Fibroblast of mammary gland (primary cell): ENCODE measurements around the gene TNK2.
A peak's percentile ranks its signal among the peaks of the same experiment; 100 is the strongest.
"Not testable (repeated sequence)": the region's sequence is repeated elsewhere in the genome, so short reads cannot be mapped to it uniquely, and the experiment has no call there.

Source experiments
- DNase-seq: peaks from one replicate; pipeline ENCODE4 v3.0.0-alpha.2; 2010; ENCODE audit warnings: low read depth
- H3K4me3 ChIP-seq: 2 replicates; pipeline ENCODE4 v1.5.1; 2011; ENCODE audit warnings: low read depth, mild to moderate bottlenecking, low read length, moderate library complexity; ENCODE audit not compliant: control insufficient read depth
- TF ChIP-seq, protein P1 (sequence below): conservative IDR thresholded peaks from 2 replicates; pipeline ENCODE4 v1.5.1; 2011; ENCODE audit warnings: low read depth, low read length, inconsistent platforms; ENCODE audit not compliant: control insufficient read depth, insufficient read depth

Gene TNK2

DNA sequence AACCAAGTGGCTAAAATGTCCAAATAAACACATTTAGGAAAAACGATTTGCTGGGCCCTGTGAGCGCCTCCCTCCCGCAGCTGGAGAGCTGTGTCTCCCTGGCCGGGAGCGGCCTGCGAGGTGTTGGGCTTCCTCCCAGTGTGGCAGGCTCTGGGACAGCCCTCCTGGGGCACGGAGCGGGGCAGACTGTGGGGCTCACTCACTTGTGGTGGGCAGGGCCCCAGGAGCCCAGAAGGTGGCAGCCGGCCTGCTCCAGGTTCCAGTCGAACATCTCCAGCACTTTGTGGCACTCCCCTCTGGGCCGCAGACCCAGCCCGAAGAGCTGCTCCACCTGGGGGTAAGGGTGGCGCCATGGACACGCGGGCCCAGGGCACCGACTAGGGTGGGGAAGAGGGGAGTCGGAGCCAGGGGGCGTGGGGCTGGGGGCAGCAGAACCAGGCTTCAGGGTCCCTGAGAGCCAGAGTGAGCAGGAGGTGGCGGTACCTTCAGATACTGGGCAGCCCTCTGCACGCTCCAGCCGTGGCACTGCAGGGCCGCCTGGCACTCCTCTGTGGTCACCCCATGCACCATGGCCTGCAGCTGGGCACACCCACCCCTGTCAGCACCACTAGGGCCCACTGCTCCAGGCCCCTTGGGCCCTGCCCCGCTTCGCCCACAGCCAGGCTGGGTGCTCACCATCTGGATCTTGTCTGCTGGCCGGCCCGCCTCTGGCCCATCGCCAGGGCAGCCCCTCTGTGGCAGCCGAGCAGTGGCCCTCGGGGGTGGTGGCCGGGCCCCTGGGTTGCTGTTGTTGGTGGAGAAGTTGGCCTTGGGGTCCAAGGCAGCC lies 41.5 kb downstream of the TNK2 start:
- TF ChIP-seq, protein P1, sequence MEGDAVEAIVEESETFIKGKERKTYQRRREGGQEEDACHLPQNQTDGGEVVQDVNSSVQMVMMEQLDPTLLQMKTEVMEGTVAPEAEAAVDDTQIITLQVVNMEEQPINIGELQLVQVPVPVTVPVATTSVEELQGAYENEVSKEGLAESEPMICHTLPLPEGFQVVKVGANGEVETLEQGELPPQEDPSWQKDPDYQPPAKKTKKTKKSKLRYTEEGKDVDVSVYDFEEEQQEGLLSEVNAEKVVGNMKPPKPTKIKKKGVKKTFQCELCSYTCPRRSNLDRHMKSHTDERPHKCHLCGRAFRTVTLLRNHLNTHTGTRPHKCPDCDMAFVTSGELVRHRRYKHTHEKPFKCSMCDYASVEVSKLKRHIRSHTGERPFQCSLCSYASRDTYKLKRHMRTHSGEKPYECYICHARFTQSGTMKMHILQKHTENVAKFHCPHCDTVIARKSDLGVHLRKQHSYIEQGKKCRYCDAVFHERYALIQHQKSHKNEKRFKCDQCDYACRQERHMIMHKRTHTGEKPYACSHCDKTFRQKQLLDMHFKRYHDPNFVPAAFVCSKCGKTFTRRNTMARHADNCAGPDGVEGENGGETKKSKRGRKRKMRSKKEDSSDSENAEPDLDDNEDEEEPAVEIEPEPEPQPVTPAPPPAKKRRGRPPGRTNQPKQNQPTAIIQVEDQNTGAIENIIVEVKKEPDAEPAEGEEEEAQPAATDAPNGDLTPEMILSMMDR = no peak
- DNase-seq = no peak
- no peak overlapping the region for H3K4me3 ChIP-seq

DNA sequence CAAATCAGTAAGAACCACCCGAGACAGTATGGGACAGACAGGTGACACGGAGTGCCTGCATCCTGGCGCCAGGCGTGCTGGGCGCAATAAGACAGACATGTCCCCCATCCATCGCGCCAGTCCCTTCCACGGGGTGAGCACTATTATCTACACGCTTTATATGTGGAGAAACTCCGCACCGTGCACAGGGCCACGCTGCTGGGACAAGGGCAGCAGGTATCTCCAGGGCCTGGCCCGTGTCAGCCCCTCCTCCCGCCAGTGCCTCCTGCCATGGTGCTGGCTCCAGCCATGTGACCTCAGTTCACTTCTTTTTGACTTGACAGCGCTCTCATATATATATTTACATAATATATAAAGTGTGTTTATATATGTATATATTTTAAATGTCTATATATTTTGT lies 42.6 kb downstream of the TNK2 start:
- TF ChIP-seq, protein P1 = no peak
- DNase-seq = no peak
- no peak overlapping the region for H3K4me3 ChIP-seq

DNA sequence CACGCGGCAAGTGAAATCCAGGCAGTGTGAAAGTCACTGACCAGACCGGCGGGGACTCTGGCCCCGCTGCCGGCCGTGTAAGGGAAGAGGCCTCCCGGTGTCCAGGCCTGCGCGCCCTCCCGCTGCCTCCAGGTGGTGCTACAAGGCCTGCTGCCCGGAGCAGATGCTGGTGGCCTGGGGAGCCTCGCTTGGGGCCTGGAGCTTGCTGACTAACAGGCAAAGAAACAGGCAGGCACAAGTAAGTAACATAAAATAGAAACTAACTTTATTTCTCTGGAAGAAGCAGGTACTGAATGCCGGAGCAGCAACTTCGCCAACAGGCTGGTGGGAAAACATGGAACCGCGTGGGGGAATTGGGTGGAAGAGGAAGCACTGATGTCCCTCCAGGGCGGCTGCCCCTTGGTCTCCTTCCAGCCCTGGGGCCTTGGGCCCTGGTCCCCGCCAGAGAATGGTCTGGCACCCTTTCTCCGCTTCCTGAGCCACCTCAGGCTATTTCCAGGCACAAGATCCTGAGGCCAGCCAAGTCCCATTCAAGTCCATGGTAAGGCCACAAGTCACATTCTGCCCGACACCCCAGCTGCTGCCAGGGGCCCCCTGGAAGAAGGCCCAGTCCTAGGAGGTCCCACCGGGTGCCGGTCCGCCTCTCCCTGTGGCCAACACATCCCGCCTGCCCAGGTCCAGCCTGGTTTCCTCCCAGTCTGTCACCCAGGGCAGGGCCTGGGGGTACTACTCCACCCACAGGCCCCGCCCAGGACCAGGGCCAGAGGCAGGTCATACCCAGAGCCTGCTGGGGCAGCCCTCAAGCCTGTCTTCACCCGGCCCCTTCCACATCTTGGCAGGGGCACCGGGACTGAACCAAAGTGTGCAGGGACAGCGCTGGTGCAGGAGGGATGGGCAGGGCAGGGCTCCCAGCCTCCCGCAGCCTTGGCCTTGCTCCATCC lies 45.0 kb downstream of the TNK2 start:
- TF ChIP-seq, protein P1 = peak; percentile 88

DNA sequence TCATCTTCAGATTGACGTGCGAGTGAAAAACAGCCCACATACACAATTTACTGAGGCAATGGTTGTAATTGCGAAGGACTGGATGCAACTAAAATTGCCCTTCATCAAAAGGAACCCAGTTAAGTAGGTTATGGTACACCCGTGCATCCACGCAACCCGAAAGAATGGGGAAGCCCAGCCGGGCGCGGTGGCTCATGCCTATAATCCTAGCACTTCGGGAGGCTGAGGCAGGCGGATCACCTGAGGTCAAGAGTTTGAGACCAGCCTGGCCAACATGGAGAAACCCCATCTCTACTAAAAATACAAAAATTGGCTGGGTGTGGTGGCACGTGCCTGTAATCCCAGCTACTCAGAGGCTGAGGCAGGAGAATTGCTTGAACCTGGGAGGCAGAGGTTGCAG lies 46.0 kb downstream of the TNK2 start:
- H3K4me3 ChIP-seq, DNase-seq: not testable (repeated sequence)

More for the DNA sequence above, 45.0 kb downstream of the TNK2 start:
- no peak overlapping the region for H3K4me3 ChIP-seq
- peak; percentile 87 for DNase-seq

DNA sequence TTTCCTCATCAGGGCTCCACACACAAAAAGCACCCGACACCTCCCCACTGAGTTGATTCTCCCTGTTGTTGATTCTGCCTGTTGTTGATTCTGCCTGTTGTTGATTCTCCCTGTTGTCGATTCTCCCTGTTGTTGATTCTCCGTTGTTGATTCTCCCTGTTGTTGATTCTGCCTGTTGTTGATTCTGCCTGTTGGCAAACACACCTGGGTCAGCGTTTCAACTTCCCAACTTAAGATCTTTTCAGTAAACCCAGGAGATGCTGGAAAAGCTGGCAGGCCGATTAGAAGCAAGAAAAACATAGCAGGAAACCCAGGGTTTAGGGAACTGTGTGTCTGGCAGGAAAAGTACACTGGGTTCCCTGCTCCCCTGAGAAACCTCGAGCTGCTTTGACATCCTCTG lies 47.9 kb downstream of the TNK2 start:
- DNase-seq = no peak
- TF ChIP-seq, protein P1 = no peak
- no peak overlapping the region for H3K4me3 ChIP-seq

DNA sequence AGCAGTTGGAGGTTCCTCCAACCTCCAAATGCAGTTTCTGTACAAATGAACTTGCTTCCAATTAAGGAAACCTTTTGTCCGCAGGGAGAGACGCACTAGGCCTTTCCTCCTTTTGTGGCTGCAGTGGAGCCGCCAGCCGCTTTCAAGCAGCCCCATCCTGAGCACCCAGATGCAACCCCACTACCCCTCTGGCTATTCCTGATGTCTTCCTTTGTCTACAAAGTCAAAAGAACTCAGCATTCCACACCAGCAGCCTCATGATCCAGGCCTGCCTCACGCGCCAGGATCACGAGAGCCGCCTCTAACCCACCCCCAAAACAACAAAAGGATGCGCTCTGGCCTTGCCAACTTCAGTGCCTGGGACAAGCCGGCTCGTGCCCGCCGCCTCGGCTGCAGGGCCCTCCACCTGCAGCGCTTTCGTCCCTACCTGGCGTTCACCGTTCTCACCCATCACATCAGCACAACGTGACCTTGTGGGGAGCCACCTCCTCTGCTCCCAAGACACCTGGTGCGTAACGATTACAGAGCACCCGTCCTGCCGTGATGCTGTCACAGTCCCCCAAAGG lies 48.4 kb downstream of the TNK2 start:
- DNase-seq = no peak
- H3K4me3 ChIP-seq = no peak overlapping the region
- TF ChIP-seq, protein P1 = no peak
